ENCODE data around the gene SLC25A29.

Gene SLC25A29

DNA sequence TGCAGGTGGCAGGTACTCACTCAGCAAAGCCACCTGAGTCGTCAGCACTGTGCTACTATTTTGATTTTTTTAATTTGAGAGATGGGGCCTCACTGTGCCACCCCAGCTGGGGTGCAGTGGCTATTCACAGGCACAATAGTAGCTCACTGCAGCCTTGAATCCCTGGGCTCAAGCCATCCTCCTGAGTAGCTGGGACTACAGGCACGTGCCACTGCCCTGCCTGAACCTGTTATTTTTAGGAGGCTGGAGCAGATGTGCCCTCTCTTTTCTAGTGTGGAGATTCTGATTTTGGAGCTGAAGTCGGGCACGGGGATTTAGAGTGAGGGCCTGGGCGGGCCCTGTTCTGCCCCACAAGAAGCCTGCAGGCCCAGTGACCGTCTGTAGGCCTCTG is 34.2 kb upstream of the SLC25A29 start:
- DNase-seq = no peak
- Histone ChIP-seq H3K27me3 (replicated peaks in 2 of 5; ENCODE audit: control insufficient read depth in 4 of 5, insufficient read depth in 5 of 5, low read length in 4 of 5) (no peaks in the 10 kb centered on the region), H3K4me1 (ENCODE audit: control extremely low read depth in 1 of 4, control insufficient read depth in 4 of 4, insufficient read depth in 4 of 4, low read length in 3 of 4) (peaks cover 5 to 20% (median 15%) of the 10 kb centered on the region in 4 experiments), H3K4me3 (ENCODE audit: control insufficient read depth in 1 of 7, extremely low read depth in 1 of 7, insufficient read depth in 4 of 7, low read depth in 2 of 7, low read length in 6 of 7) (no peak overlapping the region), H3K27ac (ENCODE audit: insufficient read depth in 1 of 2, low read depth in 1 of 2, low read length in 2 of 2, poor library complexity in 1 of 2, severe bottlenecking in 2 of 2) (peak overlapping the region in 1 of 2 experiments; percentile 35), H3K9me3 (ENCODE audit: control extremely low read depth in 1 of 5, control insufficient read depth in 4 of 5, insufficient read depth in 2 of 5, low read depth in 1 of 5, low read length in 4 of 5) (no peaks in the 10 kb centered on the region), H3K36me3 (ENCODE audit: control insufficient read depth in 4 of 4, insufficient read depth in 4 of 4, low read length in 3 of 4) (peaks cover 2 to 32% (median 11%) of the 10 kb centered on the region in 4 experiments)
- WGBS (ENCODE audit: insufficient coverage) = 76% methylated on average over 3 of the region's 6 CpGs
- POLR2A ChIA-PET = interaction anchor here (1.0 to 1.1 kb wide), 2 partner anchors 20 to 35 kb away, joined by 3 to 4 read pairs; a partner anchor contains a TSS
- CTCF ChIA-PET = interaction anchor here (1.3 to 1.6 kb wide), 2 partner anchors 10 kb away, joined by 3 to 6 read pairs; no protein-coding TSS in a partner anchor

DNA sequence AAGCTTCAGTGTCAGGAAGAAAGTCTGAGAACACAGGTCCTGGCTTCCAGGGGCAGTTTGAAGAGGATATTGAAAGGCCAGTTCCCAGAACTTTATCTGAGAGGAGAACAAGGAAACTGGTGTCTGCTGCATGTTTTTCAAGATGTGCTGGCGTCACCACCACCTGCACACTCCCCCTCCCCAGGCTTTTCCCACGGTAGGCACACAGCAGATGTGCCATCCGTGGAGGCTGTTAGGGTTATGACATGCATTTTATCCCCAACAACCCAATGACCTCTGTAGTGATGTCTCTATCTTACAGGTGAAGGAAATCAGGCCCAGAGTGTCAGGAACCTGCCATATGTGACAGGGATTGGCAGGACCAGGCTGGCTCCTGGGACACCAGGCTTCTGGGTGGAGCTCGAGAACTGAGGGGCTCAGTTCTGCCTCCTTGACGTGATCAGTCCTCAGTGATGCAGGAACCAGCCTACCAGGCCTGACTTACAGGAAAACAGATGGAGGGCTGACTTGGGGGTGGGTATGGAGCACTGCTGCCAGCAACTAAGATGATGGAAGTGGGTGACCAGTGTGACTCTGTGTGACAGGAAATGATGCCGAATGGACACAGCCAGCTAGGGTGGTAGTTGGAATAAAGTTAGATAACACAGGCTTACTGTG is 33.6 kb upstream of the SLC25A29 start:
- ChIA-PET POLR2A (interaction anchor here (1.0 kb wide), 1 partner anchor 20 kb away, joined by 4 read pairs; no protein-coding TSS in a partner anchor), CTCF (interaction anchor here (1.6 kb wide), 1 partner anchor 9 kb away, joined by 3 read pairs; no protein-coding TSS in a partner anchor)
- H3K4me3 ChIP-seq (ENCODE audit: control insufficient read depth in 1 of 7, extremely low read depth in 1 of 7, insufficient read depth in 4 of 7, low read depth in 2 of 7, low read length in 6 of 7) = no peak overlapping the region
- no peak overlapping the region for H3K27ac ChIP-seq (ENCODE audit: insufficient read depth in 1 of 2, low read depth in 1 of 2, low read length in 2 of 2, poor library complexity in 1 of 2, severe bottlenecking in 2 of 2)
- WGBS (ENCODE audit: insufficient coverage) = 82% methylated on average over 1 of the region's 6 CpGs
- H3K4me1 ChIP-seq (ENCODE audit: control extremely low read depth in 1 of 4, control insufficient read depth in 4 of 4, insufficient read depth in 4 of 4, low read length in 3 of 4) = peaks cover 5 to 20% (median 15%) of the 10 kb centered on the region in 4 experiments
- DNase-seq = no peak
- H3K36me3 ChIP-seq (ENCODE audit: control insufficient read depth in 4 of 4, insufficient read depth in 4 of 4, low read length in 3 of 4) = peaks cover 2 to 34% (median 11%) of the 10 kb centered on the region in 4 experiments
- no peaks in the 10 kb centered on the region for H3K9me3 ChIP-seq (ENCODE audit: control extremely low read depth in 1 of 5, control insufficient read depth in 4 of 5, insufficient read depth in 2 of 5, low read depth in 1 of 5, low read length in 4 of 5)
- no peaks in the 10 kb centered on the region for H3K27me3 ChIP-seq (replicated peaks in 2 of 5; ENCODE audit: control insufficient read depth in 4 of 5, insufficient read depth in 5 of 5, low read length in 4 of 5)

DNA sequence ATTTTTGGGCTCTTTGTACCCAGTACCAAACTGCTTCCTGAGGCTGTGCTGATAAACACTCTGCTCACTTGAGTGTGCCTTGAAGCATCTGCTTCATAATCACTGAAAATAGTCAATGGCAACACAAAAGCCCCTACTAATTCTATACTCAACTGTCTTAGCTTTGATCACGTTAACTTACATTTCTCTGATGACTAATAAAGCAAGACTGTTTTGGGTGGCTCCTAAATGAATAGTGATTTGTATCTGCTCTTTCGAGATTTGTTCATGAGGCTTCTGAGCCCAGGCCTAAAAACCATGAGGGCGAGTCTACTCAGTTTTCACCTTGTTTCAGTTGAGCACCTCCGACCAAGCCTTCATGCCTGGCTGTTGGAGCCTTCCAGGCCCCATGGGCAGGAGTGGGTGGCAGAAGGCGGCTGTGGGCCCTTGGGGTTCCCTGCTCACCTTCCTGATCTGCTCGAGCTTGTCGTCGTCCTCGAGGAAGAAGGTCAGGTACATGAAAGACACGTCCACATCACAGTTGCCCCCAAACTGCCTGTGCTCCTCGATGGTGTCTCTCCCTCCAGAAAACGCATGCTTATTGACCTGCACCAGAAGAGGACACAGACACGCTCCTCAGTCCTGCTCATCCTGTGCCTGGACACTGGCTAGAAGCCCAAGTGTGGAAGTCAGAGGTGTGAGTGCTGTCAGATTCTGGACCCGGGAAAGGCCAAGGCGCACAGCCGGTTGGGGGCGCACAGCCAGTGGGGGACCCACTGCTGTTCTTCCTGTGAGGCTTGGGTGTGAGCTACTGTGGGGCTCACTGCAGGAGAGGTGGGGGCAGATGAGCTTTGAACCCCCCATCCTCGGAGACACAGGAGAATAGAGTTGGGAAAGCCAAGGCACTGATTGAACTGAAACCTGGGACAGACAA is 30.6 kb upstream of the SLC25A29 start:
- Histone ChIP-seq H3K9me3 (ENCODE audit: control extremely low read depth in 1 of 5, control insufficient read depth in 4 of 5, insufficient read depth in 2 of 5, low read depth in 1 of 5, low read length in 4 of 5) (no peaks in the 10 kb centered on the region), H3K4me3 (ENCODE audit: control insufficient read depth in 1 of 7, extremely low read depth in 1 of 7, insufficient read depth in 4 of 7, low read depth in 2 of 7, low read length in 6 of 7) (no peak overlapping the region), H3K4me1 (ENCODE audit: control extremely low read depth in 1 of 4, control insufficient read depth in 4 of 4, insufficient read depth in 4 of 4, low read length in 3 of 4) (peaks cover 5 to 14% (median 10%) of the 10 kb centered on the region in 4 experiments), H3K27ac (ENCODE audit: insufficient read depth in 1 of 2, low read depth in 1 of 2, low read length in 2 of 2, poor library complexity in 1 of 2, severe bottlenecking in 2 of 2) (no peak overlapping the region), H3K27me3 (replicated peaks in 2 of 5; ENCODE audit: control insufficient read depth in 4 of 5, insufficient read depth in 5 of 5, low read length in 4 of 5) (no peaks in the 10 kb centered on the region), H3K36me3 (ENCODE audit: control insufficient read depth in 4 of 4, insufficient read depth in 4 of 4, low read length in 3 of 4) (peaks cover 2 to 45% (median 13%) of the 10 kb centered on the region in 4 experiments)
- 98% methylated on average over 16 of the region's 18 CpGs for WGBS (ENCODE audit: insufficient coverage)
- ChIA-PET CTCF (no interaction called here), POLR2A (interaction anchor here (1.1 kb wide), 1 partner anchor 13 kb away, joined by 3 read pairs; no protein-coding TSS in a partner anchor)
- DNase-seq = no peak

DNA sequence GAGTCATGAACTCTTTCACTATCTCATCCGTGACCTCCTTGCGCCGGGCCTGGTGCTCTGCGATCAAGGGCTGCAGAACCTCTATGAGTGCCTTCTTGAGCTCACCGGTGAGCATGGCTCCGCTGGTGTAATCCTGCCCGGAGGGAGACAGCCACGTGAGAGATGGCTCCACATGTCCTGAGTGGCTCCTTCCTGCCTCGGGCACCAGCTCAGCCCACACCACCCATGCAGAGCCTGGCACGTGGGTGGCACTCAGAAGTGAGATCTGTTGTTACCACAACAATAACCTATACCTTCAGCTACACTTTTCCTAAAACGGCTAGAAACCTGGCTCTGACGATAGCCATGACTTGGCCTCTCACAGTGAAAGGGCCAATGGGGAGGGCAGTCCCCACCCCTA is 28.7 kb upstream of the SLC25A29 start:
- CTCF ChIA-PET = interaction anchor here (0.7 to 1.6 kb wide), 3 partner anchors 13 to 50 kb away, joined by 3 to 4 read pairs (median 3); no protein-coding TSS in a partner anchor
- Histone ChIP-seq H3K36me3 (ENCODE audit: control insufficient read depth in 4 of 4, insufficient read depth in 4 of 4, low read length in 3 of 4) (peaks cover 2 to 40% (median 13%) of the 10 kb centered on the region in 4 experiments), H3K9me3 (ENCODE audit: control extremely low read depth in 1 of 5, control insufficient read depth in 4 of 5, insufficient read depth in 2 of 5, low read depth in 1 of 5, low read length in 4 of 5) (no peaks in the 10 kb centered on the region), H3K27me3 (replicated peaks in 2 of 5; ENCODE audit: control insufficient read depth in 4 of 5, insufficient read depth in 5 of 5, low read length in 4 of 5) (no peaks in the 10 kb centered on the region), H3K4me3 (ENCODE audit: control insufficient read depth in 1 of 7, extremely low read depth in 1 of 7, insufficient read depth in 4 of 7, low read depth in 2 of 7, low read length in 6 of 7) (no peak overlapping the region), H3K4me1 (ENCODE audit: control extremely low read depth in 1 of 4, control insufficient read depth in 4 of 4, insufficient read depth in 4 of 4, low read length in 3 of 4) (peaks cover 0 to 4% (median 0%) of the 10 kb centered on the region in 4 experiments), H3K27ac (ENCODE audit: insufficient read depth in 1 of 2, low read depth in 1 of 2, low read length in 2 of 2, poor library complexity in 1 of 2, severe bottlenecking in 2 of 2) (no peak overlapping the region)
- 93% methylated on average over 11 of the region's 12 CpGs for WGBS (ENCODE audit: insufficient coverage)
- DNase-seq = no peak
- POLR2A ChIA-PET = interaction anchor here (0.7 kb wide), 1 partner anchor 234 kb away, joined by 3 read pairs; no protein-coding TSS in a partner anchor

DNA sequence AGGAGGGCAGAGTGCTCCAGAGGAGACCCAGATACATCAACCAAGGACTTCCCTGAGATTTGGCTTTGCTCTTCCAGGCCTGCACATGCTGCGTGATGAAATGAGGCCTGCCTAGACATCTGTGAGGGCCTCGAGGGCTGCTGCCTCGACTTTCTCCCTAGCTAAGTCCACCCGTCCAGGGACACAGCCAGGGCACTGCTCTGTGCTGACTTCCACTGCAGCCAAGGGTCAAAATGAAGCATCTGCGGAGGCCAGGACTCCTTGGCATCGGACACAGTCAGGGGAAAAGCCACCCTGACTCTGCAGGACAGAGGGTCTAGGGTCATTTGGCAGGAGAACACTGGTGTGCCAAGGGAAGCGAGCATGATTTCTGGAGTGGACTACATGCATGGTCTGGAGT is 27.6 kb upstream of the SLC25A29 start:
- DNase-seq = no peak
- ChIA-PET POLR2A (no interaction called here), CTCF (interaction anchor here (1.6 kb wide), 1 partner anchor 49 kb away, joined by 4 read pairs; no protein-coding TSS in a partner anchor)
- 96% methylated on average over 6 of the region's 7 CpGs for WGBS (ENCODE audit: insufficient coverage)
- Histone ChIP-seq H3K9me3 (ENCODE audit: control extremely low read depth in 1 of 5, control insufficient read depth in 4 of 5, insufficient read depth in 2 of 5, low read depth in 1 of 5, low read length in 4 of 5) (no peaks in the 10 kb centered on the region), H3K36me3 (ENCODE audit: control insufficient read depth in 4 of 4, insufficient read depth in 4 of 4, low read length in 3 of 4) (peaks cover 2 to 32% (median 13%) of the 10 kb centered on the region in 4 experiments), H3K27ac (ENCODE audit: insufficient read depth in 1 of 2, low read depth in 1 of 2, low read length in 2 of 2, poor library complexity in 1 of 2, severe bottlenecking in 2 of 2) (no peak overlapping the region), H3K27me3 (replicated peaks in 2 of 5; ENCODE audit: control insufficient read depth in 4 of 5, insufficient read depth in 5 of 5, low read length in 4 of 5) (no peaks in the 10 kb centered on the region), H3K4me1 (ENCODE audit: control extremely low read depth in 1 of 4, control insufficient read depth in 4 of 4, insufficient read depth in 4 of 4, low read length in 3 of 4) (no peaks in the 10 kb centered on the region), H3K4me3 (ENCODE audit: control insufficient read depth in 1 of 7, extremely low read depth in 1 of 7, insufficient read depth in 4 of 7, low read depth in 2 of 7, low read length in 6 of 7) (no peak overlapping the region)

DNA sequence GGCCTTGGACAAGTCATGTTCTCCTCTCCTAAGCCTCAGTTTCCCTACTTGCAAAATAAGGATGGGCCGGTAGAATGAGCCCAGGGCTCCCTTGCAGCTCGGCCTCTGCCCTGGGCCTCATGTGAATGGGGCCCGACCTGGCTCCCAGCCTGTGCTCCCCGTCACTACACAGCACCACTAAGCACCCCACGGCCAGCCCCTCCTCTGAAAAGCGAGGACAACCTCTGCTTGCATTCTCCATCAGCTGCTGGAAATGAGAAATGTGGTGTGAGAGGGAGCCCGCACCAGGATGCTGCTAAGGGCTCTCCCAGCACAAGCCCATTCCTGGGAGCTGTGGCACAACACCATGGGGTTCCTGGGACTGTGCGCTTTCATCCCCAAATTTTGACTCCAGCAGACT is 27.1 kb upstream of the SLC25A29 start:
- CTCF ChIA-PET = no interaction called here
- Histone ChIP-seq H3K27me3 (replicated peaks in 2 of 5; ENCODE audit: control insufficient read depth in 4 of 5, insufficient read depth in 5 of 5, low read length in 4 of 5) (no peaks in the 10 kb centered on the region), H3K36me3 (ENCODE audit: control insufficient read depth in 4 of 4, insufficient read depth in 4 of 4, low read length in 3 of 4) (peaks cover 1 to 32% (median 13%) of the 10 kb centered on the region in 4 experiments), H3K4me1 (ENCODE audit: control extremely low read depth in 1 of 4, control insufficient read depth in 4 of 4, insufficient read depth in 4 of 4, low read length in 3 of 4) (no peaks in the 10 kb centered on the region), H3K9me3 (ENCODE audit: control extremely low read depth in 1 of 5, control insufficient read depth in 4 of 5, insufficient read depth in 2 of 5, low read depth in 1 of 5, low read length in 4 of 5) (no peaks in the 10 kb centered on the region), H3K27ac (ENCODE audit: insufficient read depth in 1 of 2, low read depth in 1 of 2, low read length in 2 of 2, poor library complexity in 1 of 2, severe bottlenecking in 2 of 2) (no peak overlapping the region), H3K4me3 (ENCODE audit: control insufficient read depth in 1 of 7, extremely low read depth in 1 of 7, insufficient read depth in 4 of 7, low read depth in 2 of 7, low read length in 6 of 7) (no peak overlapping the region)
- WGBS (ENCODE audit: insufficient coverage) = 89% methylated on average over 4 of the region's 8 CpGs
- POLR2A ChIA-PET = no interaction called here
- DNase-seq = no peak
